NCI-H748 (cell line): Measurements from ENCODE around the gene HSD11B1.

ENCODE experiments used
- DNase-seq: peaks from one replicate; lab custom pipeline; 2025; ENCODE audit not compliant: unreplicated experiment; lab: John Stamatoyannopoulos, UW

HSD11B1 gene

DNA sequence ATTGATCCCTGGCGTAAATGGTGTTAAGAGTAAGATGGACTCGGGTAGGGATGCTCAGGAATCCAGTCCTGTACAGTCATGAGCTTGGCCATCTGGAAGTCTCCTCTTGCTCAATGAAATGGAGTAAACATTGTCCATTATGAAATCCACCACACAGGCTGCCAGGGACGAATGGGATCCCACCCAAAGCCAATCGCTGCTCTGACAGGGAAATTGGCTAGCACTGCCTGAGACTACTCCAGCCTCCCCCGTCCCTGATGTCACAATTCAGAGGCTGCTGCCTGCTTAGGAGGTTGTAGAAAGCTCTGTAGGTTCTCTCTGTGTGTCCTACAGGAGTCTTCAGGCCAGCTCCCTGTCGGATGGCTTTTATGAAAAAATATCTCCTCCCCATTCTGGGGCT is at the start of gene HSD11B1:
TSS of gene HSD11B1 (plus strand) at position 263 of the 400 bp plus-strand sequence. CDS start at position 360, 97 bp downstream.
- DNase-seq, result no peak

DNA sequence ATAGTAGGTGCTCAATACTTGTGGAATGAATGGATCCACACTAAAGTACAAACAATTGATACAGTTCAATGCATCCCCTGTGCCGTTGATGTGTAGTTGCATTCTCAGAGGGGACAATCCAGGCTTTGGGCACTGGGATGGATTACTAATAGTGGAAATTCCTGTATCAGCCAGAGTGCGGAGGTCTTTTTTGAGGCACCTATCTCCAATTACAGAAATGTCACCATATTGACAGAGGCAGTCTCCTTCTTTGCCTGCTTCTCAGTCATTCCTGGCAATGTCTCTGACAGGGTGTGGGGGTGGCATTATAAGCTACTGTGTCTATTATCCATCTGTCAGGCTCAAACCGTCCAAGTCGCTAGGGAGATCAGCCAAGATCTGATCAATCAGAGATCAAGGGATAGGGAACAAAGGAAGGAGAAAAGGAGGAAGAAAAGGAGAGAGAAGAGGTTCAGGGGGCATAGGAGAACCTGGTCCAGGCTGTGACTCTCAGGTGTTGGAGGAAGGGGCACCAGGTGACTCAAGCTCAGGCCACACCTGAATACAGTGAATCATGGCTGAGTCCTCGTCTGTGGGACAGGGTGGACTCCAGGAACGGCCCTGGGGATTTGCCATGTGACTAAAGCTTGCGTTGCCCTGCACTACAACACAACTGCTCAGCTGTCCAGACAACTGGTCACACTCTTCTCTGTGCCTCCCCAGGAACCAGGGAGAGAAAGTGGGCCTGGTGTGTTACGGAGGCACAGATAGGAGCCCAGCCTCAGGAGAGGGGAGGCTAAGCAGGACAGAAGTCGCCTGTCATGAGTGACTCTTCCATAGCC is 49.0 kb upstream of the HSD11B1 start:
- DNase-seq, result no peak

DNA sequence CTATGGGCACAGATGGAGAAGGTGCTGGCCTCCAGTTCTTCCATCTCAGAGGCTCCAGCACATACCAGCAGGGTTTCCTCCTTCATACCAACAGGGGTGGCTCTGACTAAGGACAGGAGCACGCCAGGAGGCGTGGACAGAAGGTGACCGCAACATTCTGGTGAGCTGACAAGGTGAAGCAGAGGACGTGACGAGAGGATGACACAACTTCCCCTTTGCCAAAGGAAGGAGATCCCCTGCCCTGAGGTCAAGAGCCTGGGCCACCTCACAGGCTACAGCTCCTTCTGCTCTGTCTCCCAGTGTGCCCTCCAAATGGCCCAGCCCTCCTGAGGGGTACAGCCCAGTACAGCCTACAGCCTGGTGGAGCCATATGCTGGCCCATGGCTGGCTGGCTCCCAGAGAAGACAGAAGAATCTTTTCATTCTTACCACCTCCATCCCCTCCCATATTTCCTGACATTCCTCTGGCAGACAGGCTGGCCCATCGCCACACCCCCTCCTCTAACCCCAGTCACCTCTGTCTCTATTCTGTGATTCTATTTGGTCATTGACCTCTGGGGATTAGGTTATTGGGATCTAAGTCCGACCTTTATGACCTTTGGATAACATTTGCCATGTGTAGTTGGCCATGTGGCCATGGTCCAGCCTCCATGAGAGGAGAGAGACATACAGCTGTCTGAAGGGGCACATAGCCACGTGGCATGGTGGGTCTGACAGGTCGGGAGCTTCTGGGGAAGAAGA is 47.3 kb upstream of the HSD11B1 start:
- no peak for DNase-seq

DNA sequence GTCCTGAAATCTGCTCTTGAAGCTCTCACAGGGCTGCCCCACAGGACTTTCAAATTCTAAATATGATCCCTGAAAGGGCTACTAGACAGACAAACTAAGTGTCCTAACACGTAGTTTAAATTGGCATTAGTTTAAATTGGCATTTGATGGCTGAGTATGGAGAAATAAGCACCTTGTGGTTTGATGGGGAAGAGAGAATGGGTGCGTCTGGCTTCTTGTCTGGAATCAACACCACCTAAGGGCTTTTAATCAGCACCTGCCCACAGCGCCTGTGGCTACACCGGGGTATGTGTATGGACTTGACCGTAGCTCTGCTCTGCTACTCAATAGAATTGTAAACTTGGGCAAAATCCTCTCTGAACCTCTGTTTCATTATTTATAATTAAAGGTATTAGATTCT is 46.7 kb upstream of the HSD11B1 start:
- no peak for DNase-seq

DNA sequence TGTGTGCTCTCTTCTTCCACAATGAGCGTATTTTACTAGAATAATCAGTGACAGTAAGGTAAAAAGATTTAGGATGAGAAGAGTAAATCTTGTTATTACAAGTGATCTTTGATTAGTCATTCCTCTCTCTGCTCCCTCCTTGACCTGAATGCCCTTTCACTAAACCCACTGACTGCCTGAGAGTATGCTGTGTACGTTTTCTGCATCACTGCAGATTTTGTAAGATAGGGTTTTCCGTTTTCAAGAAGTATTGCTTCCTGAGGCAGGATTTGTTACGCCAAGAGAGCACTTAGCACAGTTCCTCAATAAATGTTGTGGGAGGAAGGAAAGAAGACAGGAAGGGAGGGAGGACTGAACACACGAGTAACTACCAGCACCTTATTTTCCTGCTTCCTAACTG is 44.7 kb upstream of the HSD11B1 start:
- no peak for DNase-seq

DNA sequence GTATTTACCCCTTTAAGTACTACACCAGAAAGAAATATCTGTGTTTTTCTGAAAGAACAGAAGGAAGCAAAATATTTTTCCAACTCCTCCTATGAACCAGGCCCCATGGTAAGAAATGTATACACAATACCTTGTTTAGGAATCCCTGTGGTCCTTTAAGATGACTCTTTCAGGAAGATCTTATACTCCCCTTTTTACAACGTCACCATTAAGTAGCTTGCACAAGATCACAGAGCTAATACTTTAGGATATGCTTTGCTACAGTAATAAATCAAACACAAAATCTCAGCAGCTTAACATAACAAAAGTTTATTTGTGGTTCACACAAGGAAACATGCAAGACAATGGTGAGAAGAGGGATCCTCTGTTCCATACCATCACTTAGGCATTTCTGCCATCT is 43.6 kb upstream of the HSD11B1 start:
- DNase-seq, result no peak

DNA sequence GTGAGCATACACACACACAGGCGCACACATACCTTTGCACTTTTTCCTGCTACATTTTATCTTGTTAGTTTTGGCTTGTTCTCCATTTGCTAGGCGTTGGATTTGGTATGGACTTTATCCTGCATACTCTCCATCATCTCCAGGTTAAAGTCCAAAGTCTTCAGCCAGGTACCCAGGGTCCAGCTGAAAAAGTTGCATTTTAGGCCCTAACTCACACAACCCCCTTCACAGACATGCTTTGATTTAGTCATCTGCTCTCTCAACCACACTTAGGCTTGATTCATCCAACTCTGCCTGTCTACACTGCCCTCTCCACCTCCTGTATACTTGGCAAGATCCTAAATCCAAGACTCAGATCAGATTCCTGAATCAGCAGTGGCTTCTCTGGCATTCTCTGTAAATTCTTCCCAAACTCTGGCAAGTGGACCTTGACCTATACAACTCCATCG is 41.7 kb upstream of the HSD11B1 start:
- DNase-seq, result no peak

DNA sequence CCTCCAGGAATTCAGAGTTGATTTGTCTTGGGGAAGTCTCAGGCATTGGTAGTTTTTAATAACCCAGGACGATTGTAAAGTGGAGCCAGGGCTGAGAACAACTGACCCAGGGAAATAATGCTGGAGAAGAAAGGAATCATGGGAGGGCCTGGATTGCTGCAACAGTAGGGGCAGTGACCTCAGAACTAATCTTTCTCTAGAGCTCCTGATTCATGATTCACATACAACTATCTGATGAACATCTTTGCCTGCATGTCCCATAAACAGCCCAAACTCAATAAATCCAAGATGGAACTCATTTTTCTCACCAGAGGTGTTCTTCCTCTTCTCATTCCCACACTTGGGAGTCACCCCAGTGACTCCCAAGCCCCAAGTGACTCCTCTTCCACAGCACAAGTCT is 37.5 kb upstream of the HSD11B1 start:
- no peak for DNase-seq

DNA sequence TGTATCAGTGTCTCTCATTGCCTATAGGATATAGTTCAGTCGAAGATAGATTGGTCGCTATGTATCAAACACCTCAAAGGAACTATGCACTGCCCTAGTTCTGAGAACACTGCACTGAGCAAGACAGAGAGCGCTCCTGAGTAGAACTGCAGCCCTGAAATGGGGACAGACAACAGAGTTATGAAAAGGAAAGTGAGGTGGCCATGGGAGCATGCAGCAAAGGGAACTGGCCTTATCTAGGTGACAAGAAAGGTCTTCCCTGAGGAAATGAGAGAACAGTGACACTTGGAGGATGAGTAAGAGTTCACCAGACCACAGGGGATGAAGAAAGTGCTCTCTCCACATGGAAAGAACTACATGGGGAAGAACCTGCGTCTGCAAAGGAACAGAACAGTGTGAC is 36.9 kb upstream of the HSD11B1 start:
- DNase-seq, result no peak

DNA sequence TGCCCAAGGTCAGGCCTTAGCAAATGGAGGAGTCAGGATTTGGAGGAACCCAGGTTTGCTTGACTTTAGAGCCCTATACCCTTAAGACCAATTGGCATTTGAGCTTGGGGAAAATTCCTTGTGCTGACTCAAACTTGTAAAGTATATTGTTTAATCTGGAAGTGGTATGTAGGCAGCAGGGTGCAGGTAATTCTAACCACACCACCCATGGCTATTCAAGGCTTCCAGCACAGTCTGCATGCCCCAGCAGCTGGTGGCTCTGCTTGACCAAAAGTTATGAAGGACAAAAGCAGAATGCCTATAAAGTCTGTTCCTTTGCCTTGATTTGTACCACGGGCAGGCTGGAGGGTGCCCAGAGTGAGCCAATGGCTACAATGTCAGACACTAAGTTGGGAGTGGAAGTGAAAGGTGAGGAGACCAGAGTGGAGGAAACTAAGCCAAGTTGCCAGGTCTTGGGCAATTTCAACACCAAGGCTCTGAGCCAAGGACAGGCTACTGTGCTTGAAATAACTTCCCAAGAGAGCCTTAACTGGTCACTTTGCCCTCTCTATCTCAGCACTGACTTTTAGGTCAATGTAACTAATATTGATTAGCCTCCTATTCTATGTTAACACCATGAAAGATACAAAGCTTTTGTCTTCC is 34.1 kb upstream of the HSD11B1 start:
- no peak for DNase-seq

DNA sequence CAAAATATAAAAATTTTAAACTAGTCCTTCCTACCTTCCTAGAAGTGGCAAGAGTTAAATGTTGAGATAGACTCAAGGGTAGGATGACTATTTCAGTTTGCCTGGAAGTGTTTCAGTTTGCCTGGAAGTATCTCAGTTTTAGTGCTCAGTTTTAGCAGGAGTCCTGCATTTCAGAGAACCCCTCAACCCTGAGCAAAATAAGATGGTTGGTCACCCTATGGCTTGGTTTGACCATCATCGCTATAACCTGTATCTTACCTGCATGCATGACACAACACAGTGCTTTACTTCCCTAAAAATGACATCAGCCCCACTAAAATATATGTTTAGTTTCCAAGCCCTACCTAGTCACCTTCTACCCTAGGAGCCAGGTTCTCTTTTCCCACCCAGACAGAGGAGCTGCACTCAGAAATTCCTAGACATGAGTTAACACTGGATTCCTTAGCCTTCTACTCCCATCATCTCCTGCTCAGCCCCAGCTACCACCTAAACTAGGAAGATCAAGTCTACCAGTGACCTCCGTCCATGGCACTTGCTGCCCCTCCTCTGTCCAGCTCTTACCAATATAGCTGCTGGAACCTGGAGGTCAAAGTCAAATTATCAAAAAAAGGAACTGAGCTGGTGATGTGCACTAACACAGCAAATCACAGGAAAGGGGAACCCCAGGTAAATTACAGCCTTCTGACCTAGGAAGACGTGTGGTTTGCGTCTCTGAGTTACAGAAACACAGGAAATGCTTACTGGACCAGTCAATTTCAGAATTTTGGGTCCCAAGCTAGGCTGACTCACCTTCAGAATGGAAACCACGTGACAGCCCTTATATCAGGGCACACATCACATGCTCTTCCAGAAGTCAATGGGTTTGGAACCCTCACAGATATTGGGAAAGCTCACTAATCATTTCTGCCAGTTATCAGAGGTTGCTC is 31.7 kb upstream of the HSD11B1 start:
- no peak for DNase-seq

DNA sequence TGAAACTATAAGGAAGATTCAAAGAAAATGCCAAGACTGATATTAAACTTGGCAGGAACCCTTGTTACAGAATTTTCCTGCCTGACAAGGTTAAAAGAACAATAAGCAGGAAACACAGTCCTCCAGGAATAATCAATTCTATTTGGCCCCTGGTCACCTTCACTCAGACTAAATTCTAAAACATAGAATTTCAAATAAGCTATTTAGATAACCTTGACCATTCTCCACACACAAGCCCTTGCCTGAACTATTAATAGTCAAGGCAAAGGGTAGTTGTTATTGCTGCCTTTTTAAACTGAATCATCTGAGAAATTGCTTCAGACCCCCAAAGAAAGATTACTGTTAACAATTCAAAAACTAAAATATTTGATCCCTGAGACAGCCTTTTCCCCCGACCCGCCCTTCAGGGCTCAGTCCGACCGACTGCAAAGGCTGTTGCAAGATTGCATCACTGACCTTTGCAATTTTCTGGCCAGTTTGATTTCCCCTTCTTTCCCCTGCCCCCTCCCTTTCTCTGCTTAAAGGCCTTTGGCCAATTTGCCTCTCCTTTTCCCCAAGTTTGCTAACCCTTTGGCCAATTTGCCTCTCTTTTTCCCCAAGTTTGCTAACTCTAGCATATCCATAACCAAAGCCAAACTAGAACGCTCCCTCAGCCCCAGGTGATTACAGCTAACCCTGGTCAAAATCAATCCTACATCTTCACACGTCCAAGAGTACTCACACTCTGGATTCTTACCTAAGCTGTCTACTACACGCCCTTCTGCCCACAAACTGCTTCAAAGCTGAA is 30.8 kb upstream of the HSD11B1 start:
- no peak for DNase-seq

DNA sequence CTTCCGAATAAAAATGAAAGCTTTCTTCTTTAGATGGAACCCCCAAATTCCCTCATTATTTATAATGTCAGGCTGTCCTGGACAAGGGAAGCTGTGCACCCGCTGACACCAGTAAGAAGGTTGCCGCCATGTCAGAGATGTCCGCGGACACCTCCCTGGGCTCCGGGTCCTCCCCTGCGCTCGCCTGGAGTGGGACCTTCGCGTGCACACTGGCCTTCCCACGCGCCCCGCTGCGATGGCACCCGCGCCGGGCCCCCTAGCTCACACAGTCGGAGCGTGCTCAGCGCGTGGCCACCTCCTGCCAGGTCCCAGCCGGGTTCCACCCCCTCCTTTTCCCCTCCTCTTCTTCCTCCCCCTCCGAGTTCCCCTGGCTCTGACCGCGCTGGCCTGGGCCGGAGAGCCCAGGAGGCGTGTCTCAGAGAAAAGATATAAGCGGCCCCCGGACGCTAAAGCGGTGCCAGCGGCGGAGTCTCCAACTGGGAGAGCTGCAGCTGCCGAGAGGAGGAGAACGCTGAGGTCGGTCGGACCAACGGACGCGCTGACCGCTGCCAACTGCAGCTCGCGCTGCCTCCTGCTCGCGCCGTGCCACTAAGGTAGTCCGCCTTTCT is 29.6 kb upstream of the HSD11B1 start, which contains the start of gene G0S2:
TSS of gene G0S2 (plus strand) at position 456 of the 608 bp plus-strand sequence. CDS start 273 bp downstream, outside the sequence.
- peak; percentile 82 for DNase-seq

DNA sequence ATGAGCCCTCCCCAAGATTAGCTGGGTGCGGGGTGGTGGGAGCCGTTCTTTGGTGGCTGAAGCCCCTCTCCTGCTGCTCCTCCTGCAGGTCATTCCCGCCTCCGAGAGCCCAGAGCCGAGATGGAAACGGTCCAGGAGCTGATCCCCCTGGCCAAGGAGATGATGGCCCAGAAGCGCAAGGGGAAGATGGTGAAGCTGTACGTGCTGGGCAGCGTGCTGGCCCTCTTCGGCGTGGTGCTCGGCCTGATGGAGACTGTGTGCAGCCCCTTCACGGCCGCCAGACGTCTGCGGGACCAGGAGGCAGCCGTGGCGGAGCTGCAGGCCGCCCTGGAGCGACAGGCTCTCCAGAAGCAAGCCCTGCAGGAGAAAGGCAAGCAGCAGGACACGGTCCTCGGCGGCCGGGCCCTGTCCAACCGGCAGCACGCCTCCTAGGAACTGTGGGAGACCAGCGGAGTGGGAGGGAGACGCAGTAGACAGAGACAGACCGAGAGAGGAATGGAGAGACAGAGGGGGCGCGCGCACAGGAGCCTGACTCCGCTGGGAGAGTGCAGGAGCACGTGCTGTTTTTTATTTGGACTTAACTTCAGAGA is 29.0 kb upstream of the HSD11B1 start:
- DNase-seq, result peak; percentile 63

DNA sequence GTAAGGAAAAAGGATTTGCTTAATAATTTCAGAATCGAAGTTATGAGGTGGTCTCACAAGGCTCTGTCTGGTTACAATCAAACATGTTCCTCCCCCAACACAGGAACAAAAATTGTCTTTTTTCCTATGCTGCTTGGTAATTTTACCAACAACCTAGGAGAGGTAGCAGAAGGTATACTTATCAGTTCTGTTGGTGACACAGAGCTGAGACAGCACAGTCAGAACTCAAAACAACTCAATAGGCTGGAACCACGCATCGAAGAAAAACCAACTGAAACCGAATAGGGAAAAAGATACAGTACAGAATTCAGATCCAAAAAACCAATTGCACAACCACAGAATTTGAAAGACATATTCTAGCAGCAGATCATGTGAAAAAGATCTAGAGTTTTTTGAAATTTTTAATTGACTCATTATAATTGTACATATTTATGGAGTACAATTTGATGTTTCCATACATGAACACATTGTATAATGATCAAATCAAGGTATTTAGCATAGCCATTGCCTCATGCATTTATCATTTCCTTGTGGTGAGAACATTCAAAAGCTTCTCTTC is 25.6 kb upstream of the HSD11B1 start:
- no peak for DNase-seq

DNA sequence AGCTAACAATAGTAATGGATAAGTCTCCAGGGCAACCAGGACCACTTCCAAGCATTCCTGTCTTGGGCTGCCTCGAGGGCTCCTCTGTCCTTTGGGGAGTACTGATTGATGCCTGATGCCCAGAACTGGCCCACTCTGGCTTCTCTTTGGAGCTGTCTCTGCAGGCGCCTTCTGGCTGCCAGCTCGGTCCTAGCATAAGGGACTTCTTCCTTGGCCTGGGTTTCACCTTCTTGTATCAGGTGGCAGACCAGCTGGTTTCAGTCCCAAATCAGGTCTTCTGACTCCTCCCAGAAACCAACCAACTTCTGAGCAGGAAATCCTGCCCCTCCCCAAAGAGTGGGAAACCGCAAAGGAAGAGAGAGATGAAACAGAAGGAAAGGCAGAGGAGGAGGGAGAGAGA is 18.8 kb upstream of the HSD11B1 start:
- no peak for DNase-seq

DNA sequence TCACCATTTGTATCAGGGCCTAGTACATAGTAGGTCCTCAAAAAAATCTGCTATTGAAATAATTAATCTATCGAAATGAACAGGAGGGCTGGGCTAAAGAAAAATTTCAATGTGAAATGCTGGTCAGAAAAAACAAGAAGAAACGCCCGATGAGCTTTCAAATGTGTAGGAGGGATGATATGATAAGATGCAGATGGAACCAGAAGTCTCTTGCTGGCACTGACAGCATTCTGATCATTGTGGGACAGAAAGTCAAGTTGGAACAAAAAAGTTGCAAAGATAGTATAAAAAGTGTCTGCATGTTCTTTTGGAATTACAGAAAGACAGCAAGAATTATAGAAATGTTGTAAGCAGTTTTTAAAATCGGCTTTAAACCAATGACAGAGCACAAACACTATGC is 18.3 kb upstream of the HSD11B1 start:
- no peak for DNase-seq

DNA sequence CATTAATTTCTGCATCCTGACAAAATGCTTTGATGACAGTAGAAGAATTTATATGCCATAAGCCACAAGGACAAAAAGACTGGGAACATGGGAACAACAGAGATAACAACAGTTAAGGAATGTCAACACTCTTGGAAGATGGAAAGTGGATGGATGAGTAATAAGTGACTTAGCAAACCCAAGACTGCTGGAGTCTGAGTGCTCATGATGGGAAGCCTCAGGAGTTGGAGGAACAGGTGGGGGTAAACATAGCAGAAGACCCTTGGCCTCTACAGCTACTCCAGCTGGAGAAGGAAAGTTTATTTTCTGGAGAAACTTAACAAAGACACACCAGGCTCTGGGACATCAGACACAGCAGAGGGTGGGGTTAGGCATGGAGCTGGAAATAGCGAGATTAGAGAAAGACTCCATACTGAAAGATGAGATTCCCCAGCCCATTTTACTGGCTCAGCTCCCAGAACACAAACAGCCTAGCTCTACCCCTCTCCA is 15.9 kb upstream of the HSD11B1 start:
- no peak for DNase-seq

DNA sequence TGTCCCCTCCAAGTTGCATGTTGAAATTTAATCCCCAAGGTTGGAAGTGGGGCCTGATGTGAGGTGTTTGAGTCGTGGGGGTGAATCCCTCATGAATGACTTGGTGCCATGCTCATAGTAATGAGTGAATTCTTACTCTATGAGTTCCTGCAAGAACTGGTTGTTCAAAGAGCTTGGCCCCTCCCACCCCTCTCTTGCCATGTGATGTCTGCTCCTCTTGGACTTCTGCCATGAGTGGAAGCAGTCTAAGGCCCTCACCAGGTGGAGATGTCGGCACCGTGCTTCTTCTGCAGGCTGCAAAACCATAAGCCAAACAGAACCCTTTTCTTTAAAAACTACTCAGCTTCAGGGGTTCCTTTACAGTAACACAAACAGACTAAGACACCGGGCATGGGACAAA is 15.2 kb upstream of the HSD11B1 start:
- peak; percentile 1 for DNase-seq
